Suppressor macrophage (primary cell): ENCODE measurements around the gene SNX13.

Source experiments
- DNase-seq, 4 experiments: peaks; one replicate each; pipeline ENCODE4 v3.0.0-alpha.2; 2020 to 2022

Gene SNX13

GRCh38 chr7:17944720-17945119 lies 4.4 kb upstream of the SNX13 start:
- no peak for DNase-seq

DNA sequence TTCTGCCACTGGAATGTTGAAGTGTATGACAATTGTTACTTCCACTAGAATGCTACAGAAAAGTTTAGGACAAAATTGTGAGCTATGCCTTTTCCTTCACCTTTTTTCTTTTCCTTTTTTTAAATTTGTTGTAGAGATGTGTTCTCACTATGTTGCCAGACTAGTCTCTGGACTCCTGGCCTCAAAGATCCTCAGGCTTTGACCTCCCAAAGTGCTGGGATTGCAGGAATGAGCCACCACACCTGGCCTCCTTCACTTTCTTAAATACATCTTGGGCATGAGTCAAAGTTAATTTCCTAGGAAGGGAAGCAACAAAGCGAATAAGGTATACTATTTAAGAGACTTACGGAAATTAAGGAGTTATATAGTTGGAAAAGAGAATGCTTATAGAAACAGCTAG lies 2.7 kb upstream of the SNX13 start:
- no peak for DNase-seq

DNA sequence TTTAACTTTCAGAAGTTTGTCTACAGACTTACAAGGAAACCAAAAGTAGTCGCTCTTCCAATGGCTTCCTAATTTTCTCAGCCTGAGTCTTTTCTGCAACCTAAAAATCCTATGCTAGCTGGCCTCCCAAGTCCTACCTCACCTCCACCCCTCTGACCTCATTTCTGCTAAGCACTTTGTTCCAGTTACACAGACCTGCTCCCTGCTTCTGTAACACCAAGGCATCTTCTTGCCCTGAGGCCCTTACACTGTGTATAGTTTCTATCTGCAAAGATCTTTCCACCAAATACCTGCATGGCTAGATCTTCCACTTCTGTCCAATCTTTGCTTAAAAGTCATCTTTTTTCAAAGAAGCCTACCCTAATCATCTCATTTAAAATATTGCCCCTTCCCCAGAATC lies 1.9 kb upstream of the SNX13 start:
- no peak for DNase-seq

DNA sequence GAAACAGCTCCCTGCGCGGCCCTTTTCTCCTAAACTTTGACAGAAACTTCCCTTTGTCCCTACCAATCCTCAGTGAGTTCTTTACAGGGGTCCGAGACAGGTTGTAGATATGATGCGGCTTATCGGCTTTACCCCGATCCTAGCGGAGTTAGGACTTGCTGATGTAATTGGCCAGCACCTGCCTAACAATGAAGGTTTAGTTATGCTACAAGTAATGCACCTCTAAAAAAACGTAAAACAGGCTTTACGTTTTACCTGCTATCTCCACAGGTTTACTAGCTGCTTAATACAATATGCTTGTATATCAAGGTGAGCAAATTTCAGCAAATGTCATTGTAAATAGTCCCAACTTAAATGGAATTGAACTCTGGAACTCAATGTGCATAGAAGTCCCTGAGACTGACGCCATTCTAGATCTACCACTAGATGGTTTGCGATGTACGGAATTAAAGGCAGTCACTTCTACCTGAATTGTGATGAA lies 697 bp upstream of the SNX13 start:
- peak in 1 of 4 experiments; percentile 22 for DNase-seq

DNA sequence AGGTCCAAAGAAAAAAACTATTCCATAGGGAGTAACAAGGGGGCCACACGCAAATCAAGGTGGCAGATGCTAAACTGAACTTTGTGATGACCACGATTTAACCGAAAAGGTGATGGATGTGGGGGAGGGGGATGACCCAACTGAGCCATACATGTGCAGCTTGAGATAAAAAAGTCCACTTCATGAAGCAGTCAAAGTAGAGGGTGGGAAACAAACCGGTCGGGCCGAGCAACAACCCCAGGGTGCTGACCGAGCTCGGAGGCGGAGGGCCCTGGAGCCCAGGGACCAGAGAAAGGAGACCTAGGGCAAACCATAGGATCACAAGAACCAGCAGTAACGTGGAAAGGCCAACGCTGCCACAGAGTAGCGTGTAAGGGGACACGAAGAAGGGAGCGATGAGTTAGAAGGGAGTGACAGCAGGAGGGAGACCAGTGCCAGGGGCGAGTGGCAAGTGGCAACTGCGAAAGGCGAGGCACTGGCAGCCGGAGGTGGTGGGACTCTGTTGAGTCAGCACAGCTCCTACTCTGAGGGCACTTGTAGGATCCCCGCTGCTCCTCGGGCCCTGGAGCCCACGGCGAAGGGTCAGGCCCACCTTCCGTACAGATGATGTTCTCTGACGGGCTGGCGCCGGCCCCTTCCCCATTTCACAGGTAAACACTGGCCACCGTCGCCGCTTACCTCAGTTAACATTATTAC lies 540 bp downstream of the SNX13 start:
- peak; percentile 42 to 63 (median 54) for DNase-seq

GRCh38 chr7:17939211-17939605 lies 1.1 kb downstream of the SNX13 start:
- peak; percentile 44 to 74 (median 60) for DNase-seq

- peak in 2 of 4 experiments; percentile 16 to 29 for DNase-seq
Measured at GRCh38 chr7:17937506-17938120, 2.7 kb downstream of the SNX13 start.

DNA sequence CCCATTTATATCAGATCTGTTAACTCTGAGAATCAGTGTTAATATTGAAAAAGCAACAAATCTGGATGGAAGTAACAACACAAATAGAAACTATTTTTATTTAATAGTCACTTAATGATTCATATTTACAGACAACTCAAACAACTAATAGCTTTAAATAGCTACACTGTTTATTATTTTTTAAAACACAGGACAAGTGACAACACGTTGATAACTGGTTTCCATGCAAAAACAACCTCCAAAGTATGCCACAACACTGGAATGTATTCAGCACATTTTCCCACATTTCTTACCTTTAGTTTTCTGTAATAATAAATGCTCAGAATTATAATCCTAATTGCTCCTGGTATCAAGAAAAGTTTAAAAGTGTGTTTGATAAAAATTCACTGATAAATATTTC lies 4.0 kb downstream of the SNX13 start:
- DNase-seq, result no peak

DNA sequence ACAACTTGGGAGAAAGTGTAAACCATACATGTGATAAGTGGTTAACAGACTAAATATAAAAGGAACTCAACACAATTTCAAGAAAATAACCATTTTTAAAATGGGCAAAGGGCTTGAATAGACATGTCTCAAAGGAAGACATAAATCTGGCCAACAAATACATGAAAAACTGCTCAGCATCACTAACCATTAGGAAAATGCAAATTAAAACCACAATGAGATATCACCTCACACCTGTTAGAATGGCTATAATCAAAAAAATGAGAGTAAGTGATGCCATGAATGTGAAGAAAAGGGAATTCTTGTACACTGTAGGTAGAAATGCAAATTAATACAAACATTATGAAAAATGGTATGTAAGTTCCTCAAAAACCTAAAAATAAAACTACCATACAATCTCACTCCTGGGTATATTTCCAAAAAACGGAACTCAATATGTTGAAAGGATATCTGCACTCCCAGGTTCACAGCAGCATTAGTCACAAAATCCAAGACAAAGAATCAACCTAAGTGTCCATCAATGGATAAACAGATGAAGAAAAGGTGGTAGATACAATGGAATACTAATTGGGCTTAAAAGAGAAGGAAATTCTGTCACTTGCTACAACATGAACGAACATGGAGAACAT lies 5.6 kb downstream of the SNX13 start:
- DNase-seq, result peak in 2 of 4 experiments; percentile 54 to 56

DNA sequence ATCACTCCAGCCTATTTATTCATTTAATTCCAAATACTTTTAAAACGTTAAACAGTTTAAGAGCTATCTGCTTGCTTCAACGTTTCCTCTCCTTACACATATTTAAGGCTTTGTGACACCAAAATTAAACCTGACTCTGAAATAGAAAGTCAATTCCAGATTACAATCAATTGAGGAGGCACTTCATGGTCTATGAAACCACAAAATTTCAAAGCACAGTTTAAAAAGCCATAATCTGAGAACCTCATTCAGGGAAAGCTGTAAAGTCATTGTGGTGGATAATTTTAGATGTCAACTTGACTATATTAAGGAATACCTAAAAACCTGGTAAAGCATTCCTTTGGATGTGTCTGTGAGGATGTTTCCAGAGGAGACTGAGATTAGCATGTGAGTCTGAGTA lies 6.2 kb downstream of the SNX13 start:
- DNase-seq, result no peak

GRCh38 chr7:17932770-17933169 lies 7.5 kb downstream of the SNX13 start:
- no peak for DNase-seq

GRCh38 chr7:17931069-17931468 lies 9.2 kb downstream of the SNX13 start:
- no peak for DNase-seq

- no peak for DNase-seq
Measured at GRCh38 chr7:17930546-17930945, 9.7 kb downstream of the SNX13 start.

- DNase-seq, result no peak
Measured at GRCh38 chr7:17929647-17930395, 10.5 kb downstream of the SNX13 start.

DNA sequence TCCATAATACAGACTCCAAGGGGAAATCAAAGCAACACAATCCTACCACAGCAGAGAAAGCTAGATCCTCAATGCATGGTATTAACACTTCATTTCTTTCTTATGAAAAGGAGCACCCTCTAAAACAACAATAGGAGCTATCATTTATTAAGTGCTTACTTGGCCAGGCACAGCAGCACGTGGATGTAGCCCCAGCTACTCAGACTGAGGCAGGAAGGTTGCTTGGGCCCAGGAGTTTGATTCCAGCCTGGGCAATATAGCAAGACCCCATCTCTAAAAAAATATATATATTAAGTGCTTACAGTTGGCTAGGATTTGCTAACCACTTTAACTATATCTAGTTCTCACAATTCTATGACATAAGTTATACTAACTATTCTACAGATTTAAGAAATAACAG lies 12.2 kb downstream of the SNX13 start:
- peak in 2 of 4 experiments; percentile 10 to 29 for DNase-seq

GRCh38 chr7:17921857-17922416 lies 18.4 kb downstream of the SNX13 start:
- DNase-seq, result no peak

GRCh38 chr7:17917842-17918241 lies 22.5 kb downstream of the SNX13 start:
- DNase-seq, result no peak

GRCh38 chr7:17916786-17917185 lies 23.5 kb downstream of the SNX13 start:
- DNase-seq, result no peak

- no peak for DNase-seq
Measured at GRCh38 chr7:17915796-17916195, 24.5 kb downstream of the SNX13 start.

- no peak for DNase-seq
Measured at GRCh38 chr7:17915168-17915567, 25.1 kb downstream of the SNX13 start.

DNA sequence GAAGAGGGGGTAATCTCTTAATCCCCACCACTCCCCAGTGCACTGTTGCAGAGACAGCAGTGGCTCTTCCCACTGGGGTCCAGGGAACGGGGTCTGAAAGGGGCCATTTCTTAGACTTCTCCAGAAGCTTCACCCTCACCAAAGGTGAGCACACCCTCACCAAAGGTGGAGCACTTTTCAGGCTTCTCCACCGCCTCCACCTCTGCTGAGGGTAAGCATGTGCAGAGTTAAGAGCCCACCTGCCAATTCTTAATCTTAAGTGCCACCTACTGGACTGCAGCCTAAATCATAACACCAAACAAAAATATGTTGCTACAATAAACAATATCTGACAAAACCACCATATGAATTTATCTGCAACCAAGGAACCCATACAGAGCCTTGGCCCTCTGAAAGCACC lies 27.0 kb downstream of the SNX13 start:
- no peak for DNase-seq

DNA sequence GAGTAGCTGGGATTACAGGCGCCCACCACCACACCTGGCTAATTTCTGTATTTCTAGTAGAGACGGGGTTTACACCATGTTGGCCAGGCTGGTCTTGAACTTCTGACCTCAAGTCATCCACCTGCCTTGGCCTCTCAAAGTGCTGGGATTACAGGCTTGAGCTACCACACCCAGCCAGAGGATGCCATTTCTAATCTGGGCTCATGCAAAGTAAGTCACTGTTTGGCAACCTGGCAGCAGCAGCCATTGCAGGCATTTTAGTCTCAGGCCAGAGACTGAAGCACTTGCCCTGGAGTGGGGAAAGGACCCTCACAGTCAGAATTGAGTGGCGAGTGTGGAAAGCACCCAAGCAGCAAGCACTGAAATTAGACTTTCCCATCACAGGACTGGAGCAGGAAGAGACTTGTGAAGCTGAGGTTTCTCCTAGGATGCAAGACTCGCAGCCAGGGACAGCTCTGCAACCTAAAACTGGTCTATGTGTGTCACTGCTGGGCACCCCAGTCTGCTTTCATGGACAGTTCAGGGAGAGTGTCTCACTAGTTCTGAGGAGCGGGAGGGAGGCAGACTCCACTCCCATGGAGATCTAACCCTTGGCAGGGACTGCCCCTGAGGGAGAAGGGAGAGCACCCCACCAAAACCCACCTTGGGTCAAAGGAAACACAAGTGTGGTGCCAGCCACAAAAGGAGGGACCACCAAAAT lies 27.6 kb downstream of the SNX13 start:
- no peak for DNase-seq
